Epithelial cell of umbilical artery (primary cell): ENCODE measurements around the gene GNG7. TPM values are rescaled to one million over a fixed set of nuclear protein-coding genes. Genes with fewer than 3 reads are reported as not detected.

ENCODE experiments used
- total RNA-seq: library from RNA; depleted of rRNA; stranded (reverse); fragments of >200 nt; gene quantifications from 2 replicates; pipeline ENCODE4 v1.2.3, GENCODE V29; 2014

Gene GNG7
- 0.32 TPM in 1 of 2 replicates, not detected in the other for total RNA-seq

GRCh38 chr19:2702170-2703076 is at the start of gene GNG7:
Gene GNG7, minus strand, starts transcription at chr19:2702694. Its CDS starts 182,006 bp downstream, at chr19:2520688.

DNA sequence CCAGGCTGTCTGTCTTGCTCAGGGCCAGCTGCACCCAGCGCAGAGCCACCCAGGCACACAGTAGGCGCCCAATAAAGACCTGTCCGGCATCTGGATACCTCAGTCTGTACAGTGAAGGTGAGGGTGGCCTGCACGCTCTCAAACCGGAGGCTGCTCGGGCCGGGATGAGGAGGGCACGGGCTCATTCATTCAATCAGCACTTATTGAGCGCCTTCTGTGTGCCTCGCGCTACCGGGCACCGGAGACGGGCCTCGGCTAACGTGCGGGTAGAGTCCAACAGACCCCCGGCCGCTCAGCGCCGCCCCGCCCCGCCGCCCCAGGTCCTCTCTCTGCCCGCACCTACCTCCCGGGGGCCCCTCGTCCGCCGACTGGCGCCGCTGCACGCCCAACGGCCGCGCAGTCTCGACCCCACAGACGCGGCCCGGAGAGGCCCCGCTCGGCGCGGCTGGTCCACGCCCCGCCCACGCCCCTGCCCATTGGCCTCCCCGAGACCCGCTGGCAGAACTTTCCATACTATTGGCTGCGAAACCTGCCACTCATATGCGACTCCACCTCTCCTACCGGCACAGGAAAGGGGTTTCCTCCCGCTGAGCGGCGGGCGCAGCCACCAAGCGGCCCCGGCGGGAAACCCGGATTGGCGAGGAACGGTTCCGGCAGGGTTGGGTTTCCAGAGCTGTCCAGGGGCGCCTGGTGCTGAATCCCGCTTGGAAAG is 37.3 kb upstream of the GNG7 start, which contains the start of gene SLC39A3:
SLC39A3 (minus strand) TSS at position 416 of the 712 bp plus-strand sequence. CDS start 2,760 bp downstream, outside the sequence.

DNA sequence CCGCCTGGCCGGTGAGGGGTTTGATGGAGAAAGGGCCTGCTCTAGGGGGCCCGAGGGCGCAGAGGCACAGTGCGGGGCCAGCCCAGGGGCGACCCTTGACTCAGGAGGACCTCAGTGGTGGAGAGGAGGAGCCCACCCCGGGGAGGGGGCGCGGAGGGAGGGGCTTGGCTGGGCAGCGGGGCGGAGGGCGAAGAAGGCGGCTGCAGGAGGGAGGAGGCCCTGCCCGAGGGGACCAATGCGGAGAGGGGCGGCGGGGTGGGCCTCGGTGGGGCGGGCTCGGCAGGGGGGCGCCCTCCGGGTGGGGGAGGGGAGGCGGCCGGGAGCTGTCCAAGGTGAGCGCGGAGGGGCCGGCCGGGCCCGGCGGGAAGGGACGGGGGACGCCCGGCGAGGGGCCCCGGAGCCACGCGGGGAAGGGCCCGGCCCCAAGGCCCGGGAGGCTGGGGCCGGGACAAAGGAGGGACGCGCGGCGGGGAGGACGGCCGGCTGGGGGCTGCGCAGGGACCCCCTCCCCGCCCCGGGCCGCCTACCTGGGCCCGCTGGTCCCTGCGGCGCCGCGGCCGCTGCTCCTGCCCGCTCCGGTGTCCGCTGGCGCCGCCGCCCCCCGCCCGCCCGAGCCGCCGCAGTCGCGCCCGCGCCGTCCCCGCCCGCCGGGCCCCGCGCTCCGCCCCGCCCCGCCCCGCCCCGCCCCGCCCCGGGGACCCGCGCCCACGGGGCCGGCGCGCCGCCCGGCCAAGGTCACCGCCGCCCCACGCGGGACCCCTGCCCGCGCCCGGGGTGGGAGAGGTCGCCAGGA is 18.5 kb upstream of the GNG7 start, which contains the start of gene DIRAS1:
DIRAS1 (minus strand) TSS at position 596 of the 793 bp plus-strand sequence. CDS start 3,566 bp downstream, outside the sequence.

DNA sequence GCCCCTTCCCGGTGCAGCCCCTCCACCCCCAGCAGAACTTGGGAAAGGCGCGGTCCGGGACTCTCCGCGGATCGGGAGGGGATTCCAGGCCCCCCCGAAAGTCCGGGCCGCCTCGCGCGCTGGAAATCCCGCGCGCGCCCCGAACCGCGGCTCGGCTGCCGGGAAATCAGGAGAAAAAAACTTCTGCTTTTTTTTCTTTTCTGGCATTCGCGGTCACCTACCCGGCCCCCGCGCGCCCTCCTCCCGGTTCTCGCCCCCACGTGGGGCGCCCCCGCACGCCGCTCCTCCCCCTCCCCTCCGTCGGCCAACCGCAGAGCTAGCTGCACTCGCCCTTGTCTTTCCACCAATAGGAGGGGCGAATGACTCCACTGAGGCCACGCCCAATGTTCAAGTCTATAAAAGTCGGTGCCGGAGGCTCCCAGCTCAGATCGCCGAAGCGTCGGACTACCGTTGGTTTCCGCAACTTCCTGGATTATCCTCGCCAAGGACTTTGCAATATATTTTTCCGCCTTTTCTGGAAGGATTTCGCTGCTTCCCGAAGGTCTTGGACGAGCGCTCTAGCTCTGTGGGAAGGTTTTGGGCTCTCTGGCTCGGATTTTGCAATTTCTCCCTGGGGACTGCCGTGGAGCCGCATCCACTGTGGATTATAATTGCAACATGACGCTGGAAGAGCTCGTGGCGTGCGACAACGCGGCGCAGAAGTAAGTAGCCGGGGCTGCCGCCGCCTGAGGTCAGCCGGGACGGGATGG is 226.6 kb downstream of the GNG7 start, which contains the start of gene GADD45B:
GADD45B (plus strand) TSS at position 426 of the 749 bp plus-strand sequence; CDS start at position 658, 232 bp downstream.

Other genes with a start within 250 kb of the GNG7 start
- gene LMNB2, start 245.7 kb downstream of the GNG7 start, total RNA-seq = 108 and 131 TPM in 2 replicates
- gene GADD45B, start 226.6 kb downstream of the GNG7 start, total RNA-seq = 27.3 and 32.2 TPM in 2 replicates
- gene DIRAS1, start 18.7 kb upstream of the GNG7 start, total RNA-seq = under 0.01 TPM in 1 of 2 replicates, not detected in the other
- 19.5 and 24.3 TPM in 2 replicates for gene SLC39A3, start 37.3 kb upstream of the GNG7 start, total RNA-seq
- 36.5 and 44.2 TPM in 2 replicates for gene SGTA, start 80.6 kb upstream of the GNG7 start, total RNA-seq
- 86.1 and 119 TPM in 2 replicates for gene THOP1, start 82.8 kb upstream of the GNG7 start, total RNA-seq
- gene ZNF554, start 117.2 kb upstream of the GNG7 start, total RNA-seq = 2.6 TPM in 2 replicates
- 3.9 and 6.8 TPM in 2 replicates for gene ZNF555, start 138.8 kb upstream of the GNG7 start, total RNA-seq
- not detected in 2 replicates for gene ZNF556, start 164.6 kb upstream of the GNG7 start, total RNA-seq
- gene ZNF57, start 198.2 kb upstream of the GNG7 start, total RNA-seq = 4.9 and 6.8 TPM in 2 replicates
- gene ZNF77, start 242.3 kb upstream of the GNG7 start, total RNA-seq = 9.7 and 16.3 TPM in 2 replicates